Neural cell (in vitro differentiated cells): ENCODE data around the gene GLRX2.

Experiments used
- CTCF ChIP-seq: fragments of 450-650 bp; IDR thresholded peaks from 2 replicates; pipeline ENCODE4 v1.5.1; 2014; ENCODE audit warnings: antibody characterized with exemption, mild to moderate bottlenecking, moderate library complexity; ENCODE audit not compliant: poor library complexity, severe bottlenecking
- RAD21 ChIP-seq: fragments of 450-650 bp; conservative IDR thresholded peaks from 2 replicates; pipeline ENCODE4 v1.6.1; 2014; ENCODE audit warnings: antibody characterized with exemption, mild to moderate bottlenecking, moderate library complexity

GRCh38 chr1:193086342-193086741 lies 18.9 kb downstream of the GLRX2 start:
- no peak for TF ChIP-seq CTCF
- TF ChIP-seq RAD21: no peak
